ENCODE data around the gene LDHAL6B.
"Not testable (repeated sequence)": the region's sequence is repeated elsewhere in the genome, so short reads cannot be mapped to it uniquely, and the experiment has no call there.

LDHAL6B gene

DNA sequence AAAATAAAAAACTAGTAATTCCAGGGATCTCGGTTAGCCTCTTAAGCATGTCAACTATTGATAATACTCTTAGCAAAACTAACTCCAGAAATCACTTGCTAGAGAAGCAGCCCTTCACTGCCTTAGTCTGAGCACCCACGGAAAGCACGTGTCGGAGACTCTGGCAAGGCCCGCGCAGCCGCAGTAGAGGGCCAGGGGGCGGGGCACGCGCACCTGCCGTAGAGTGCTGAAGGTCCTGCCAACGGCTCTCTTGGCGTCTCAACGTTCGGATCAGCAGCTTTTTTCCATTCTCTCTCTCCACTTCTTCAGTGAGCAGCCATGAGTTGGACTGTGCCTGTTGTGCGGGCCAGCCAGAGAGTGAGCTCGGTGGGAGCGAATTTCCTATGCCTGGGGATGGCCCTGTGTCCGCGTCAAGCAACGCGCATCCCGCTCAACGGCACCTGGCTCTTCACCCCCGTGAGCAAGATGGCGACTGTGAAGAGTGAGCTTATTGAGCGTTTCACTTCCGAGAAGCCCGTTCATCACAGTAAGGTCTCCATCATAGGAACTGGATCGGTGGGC is at the start of gene LDHAL6B:
TSS of gene LDHAL6B (plus strand) at position 221 of the 561 bp plus-strand sequence. CDS start at position 319, 98 bp downstream.
- no peak for DNase-seq (ENCODE audit: low read depth in 2 of 2)

DNA sequence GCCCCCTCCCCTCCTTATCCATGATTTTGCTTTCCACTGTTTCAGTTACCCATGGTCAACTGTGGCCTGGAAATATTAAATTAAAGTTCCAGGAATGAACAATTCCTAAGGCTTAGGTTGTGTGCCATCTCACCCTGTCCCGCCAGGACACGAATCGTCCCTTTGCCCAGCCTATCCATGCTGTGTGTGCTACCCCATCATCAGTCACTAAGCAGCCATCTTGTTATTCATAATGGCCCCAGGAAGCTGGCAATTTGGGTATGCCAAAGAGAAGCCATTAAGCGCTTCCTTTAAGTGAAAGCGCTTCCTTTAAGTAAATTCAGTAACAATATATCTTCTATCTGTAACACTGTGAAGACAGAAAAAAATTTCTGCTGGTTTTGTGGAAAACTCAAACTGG is 49.2 kb upstream of the LDHAL6B start:
- DNase-seq (ENCODE audit: low read depth in 2 of 2), result no peak

GRCh38 chr15:59157840-59158700 is 48.6 kb upstream of the LDHAL6B start:
- no peak for DNase-seq (ENCODE audit: low read depth in 2 of 2)

DNA sequence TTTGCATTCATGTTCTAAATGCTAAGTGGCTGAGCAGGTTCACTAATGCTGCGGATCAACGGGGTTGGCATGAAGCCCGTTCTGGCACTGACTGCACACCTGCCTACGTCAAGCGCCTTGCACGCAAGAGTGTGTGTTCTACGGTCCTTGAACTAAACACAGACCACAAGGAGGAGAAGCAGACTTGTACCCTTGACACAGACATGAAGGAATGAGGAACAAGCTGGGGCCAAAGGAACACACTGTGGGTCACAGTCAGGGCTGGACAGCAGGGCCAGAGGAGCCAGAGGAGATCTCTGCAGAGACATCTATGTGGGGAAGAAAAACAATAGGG is 48.0 kb upstream of the LDHAL6B start:
- DNase-seq (ENCODE audit: low read depth in 2 of 2), result no peak

GRCh38 chr15:59159210-59159609 is 47.4 kb upstream of the LDHAL6B start:
- no peak for DNase-seq (ENCODE audit: low read depth in 2 of 2)

DNA sequence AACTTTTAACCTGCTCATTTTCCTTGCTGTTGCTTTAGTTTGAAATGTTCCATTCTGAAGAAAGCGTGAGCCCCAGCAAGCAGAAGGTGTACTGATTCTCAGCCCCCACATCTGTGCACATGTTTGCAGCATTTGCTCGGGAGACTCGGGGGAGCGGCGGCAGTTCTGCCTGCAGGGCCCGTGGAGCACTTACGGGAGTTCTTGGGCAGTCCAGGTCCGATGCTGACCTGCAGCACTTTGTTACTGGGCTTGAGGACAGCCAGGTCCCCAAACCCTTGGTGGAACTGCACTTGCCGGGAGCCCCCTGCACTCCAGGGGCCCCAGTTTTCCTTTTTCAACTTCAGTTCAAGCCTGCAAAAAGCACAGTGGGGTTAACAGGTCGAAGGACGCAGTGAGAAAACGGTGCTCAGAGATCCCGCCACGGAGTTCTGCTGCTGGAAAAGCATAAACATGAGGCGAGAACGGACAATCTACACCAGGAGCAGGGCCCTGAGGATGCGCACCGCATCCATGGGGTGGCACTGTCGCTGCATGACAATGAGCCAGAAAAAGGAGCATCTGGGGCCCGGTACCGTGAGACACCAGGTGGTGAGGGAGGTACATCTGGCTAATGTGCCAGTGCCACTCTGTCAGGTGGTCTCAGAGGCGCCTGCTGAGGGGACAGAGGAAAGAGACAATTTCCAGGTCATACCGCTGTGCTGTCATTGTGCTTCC is 45.6 kb upstream of the LDHAL6B start:
- DNase-seq (ENCODE audit: low read depth in 2 of 2), result peak in 1 of 2 donors; percentile 20

DNA sequence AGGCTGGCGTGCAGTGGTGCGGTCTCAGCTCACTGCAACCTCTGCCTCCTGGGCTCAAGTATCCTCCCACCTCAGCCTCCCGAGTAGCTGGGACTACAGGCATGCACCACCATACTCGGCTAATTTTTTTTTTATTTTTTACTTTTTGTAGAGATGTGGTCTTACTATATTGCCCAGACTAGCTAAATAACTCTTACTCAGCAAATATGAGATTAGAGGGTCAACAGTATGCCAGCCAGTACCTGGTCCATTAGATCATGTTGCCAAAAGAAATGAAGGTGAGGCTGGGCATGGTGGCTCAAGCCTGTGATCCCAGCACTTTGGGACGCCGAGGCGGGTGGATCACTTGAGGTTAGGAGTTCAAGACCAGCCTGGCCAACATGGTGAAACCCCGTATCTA is 44.6 kb upstream of the LDHAL6B start:
- not testable (repeated sequence) for DNase-seq (ENCODE audit: low read depth in 2 of 2)

DNA sequence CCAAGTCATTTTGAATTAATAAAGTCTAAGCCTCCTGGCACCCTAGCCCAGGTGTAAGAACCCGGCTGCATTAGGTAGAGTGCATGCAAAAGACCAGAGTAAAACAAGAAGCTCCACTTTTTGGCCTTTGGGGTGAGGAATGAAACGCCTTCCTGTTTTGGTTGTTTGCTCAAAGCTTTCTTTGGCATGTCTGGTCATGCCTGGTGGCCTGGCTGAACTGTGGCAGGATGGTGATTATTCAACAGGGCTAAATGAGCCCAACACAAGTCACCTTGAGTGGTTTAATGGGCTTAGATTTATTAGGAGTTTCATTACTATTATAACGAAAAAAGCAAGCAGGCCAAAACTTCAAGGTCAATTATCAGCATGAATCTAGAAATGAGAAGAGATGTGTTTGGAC is 40.9 kb upstream of the LDHAL6B start:
- DNase-seq (ENCODE audit: low read depth in 2 of 2), result no peak

GRCh38 chr15:59166166-59166565 is 40.5 kb upstream of the LDHAL6B start:
- DNase-seq (ENCODE audit: low read depth in 2 of 2), result no peak

DNA sequence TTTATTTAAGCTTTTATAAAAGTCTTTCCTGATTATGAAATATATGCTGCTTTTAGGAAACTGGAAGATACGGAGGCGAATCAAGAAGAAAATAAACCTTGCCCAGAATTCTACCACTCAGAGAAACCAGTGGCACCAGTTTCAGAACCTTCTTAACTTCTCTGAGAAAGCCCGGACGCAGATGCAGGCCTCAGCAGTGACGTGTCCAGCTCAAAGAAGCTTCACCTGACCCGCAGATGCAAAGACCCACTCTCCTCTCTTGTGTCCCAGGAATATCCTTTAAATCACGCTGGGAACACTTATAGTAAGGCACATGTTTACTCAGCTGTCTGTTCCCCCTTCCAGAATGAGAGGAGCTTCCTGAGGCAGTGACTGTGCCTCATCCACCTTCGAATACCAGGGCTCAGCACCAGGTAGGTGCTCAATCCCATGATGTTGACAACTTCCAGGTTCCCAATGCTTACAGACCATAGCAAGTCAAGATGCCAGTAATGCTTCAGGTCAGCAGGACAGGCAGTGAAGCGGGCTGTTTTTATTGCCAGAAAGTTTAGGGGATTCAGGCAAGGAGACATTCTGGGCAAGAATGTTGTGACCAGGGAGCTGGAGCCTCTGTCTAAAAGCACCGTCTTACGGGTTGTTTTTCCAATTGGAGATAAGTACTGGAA is 39.9 kb upstream of the LDHAL6B start:
- no peak for DNase-seq (ENCODE audit: low read depth in 2 of 2)

- no peak for DNase-seq (ENCODE audit: low read depth in 2 of 2)
Observed at GRCh38 chr15:59168536-59168935, 38.1 kb upstream of the LDHAL6B start.

- no peak for DNase-seq (ENCODE audit: low read depth in 2 of 2)
Observed at GRCh38 chr15:59169251-59169708, 37.4 kb upstream of the LDHAL6B start.

GRCh38 chr15:59170295-59171066 is 36.2 kb upstream of the LDHAL6B start:
- no peak for DNase-seq (ENCODE audit: low read depth in 2 of 2)

DNA sequence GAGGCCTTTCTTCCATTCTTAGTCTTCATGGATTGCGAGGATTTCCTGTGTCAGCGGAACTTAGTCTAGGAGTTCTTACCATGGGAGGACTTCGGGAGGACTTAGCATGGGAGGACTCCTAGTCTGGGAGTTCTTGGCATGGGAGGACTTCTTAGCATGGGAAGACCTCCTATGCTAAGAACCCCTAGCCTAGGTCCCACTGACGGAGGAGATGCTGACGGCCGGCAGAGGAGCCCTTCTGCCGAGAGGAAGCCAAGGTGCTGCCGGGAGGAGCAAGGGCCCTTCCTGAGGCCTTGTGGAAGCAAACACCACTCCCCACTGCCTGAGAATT is 35.6 kb upstream of the LDHAL6B start:
- DNase-seq (ENCODE audit: low read depth in 2 of 2), result no peak

- no peak for DNase-seq (ENCODE audit: low read depth in 2 of 2)
Observed at GRCh38 chr15:59172289-59172901, 34.2 kb upstream of the LDHAL6B start.

DNA sequence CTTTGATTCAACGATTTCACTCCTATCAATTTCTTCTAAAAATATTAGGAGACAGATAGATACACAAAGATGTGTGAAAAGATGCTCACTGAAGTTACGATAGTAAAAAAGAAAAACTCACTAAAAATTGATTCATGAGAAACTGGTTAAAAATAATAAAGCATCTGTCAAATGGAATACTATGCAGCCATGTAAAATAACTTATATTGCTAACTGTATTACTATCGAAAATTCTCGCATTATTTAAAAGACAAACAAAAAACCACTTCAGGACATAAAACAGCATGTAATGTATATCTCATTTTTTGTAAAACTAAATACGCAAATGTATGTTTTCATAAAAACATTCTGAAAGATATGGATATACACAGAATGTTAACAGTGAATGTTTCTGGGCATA is 33.4 kb upstream of the LDHAL6B start:
- DNase-seq (ENCODE audit: low read depth in 2 of 2), result no peak

DNA sequence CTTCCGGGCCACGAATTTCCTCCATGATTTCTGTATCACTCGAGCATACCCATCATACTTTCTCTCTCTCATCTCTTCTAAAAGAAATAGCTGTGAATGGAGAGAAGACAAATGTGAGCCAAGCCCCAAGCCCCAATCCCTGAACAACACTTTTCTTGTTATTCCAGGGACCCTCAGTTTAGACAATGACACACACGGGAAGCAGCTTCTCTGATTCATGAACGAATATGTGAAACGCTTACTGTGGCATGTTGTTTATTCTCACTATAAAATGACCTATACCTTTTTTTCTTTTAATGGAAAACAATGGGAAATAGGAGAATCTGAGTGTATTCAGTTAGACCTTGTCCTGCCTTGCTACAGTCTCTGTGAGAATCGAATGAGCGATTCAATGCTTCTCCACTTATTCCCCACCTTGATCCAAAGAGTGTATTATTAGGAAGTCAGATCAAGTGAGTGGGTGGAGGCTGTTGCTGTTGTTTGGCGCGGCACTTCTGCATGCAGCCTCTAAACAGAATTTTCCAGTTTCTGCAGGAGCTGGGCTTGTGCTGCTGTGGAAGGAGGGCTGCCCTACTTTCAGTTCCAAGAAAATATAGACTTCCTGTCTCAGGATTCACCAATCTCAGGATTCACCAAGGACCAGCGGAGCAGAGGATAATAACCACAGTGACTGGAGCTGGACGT is 32.4 kb upstream of the LDHAL6B start:
- no peak for DNase-seq (ENCODE audit: low read depth in 2 of 2)

- DNase-seq (ENCODE audit: low read depth in 2 of 2), result peak; percentile 22 to 26
Observed at GRCh38 chr15:59174835-59175831, 31.5 kb upstream of the LDHAL6B start.

DNA sequence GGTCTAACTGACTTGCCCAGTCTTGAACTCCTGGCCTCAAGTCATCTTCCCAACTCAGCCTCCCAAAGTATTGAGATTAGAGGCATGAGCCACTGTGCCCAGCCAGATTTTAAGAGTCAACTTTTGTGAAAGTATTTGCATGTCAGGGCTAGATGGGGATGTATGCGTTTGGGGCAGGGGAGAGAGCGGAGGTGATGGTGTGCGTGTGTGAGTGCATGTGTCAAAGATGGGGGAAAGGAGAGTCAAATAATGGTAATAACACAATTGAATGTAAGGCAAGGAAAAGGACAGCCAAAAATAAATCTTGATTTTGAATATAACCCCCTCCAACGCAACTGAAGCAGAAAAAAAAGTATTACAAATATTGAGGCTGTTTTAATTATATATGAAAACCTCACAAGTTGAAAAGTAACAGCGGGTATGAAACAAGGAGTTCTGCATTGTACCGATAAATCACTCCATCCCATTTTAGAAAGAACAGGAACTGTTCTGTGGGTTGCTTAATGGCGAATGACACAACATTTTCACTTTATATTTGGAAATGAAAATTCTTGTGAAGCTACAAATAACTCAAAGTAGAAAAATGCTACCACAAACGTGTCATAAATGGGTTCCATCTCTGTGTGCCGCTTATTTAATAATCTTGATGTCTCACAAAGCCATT is 29.9 kb upstream of the LDHAL6B start:
- no peak for DNase-seq (ENCODE audit: low read depth in 2 of 2)

Data from stimulated activated CD4-positive, alpha-beta T cell treated with anti-CD3 and anti-CD28 coated beads, Interleukin-4, amount 100 ng/mL, for 48 hours (primary cell).